Cardiac septum (tissue), 1 donor: ENCODE results near the gene TNS3. TPM values are rescaled to one million over a fixed set of nuclear protein-coding genes. Genes with fewer than 3 reads are reported as not detected.
"Not testable (repeated sequence)": the region's sequence is repeated elsewhere in the genome, so short reads cannot be mapped to it uniquely, and the experiment has no call there.

Experiments used
- DNase-seq: peaks from one replicate; pipeline ENCODE4 v3.0.0-alpha.2; 2020; ENCODE audit warnings: low spot score
- intact Hi-C: fragments of 100-400 bp; cut with DNase I; formaldehyde crosslinking; loops from one replicate; pipeline ENCODE4 v1.14.0; 2022
- total RNA-seq: library from RNA; stranded (reverse); fragmentation: NEBNext Ultra II Directional; extraction: Animal tissue kit (Norgen Biotek cat#: 25700); gene quantifications from one replicate; pipeline ENCODE4 v1.2.1, GENCODE V29; 2021
- donor health status: DM: no; HTN: no; CAD: no.

The TNS3 gene
- total RNA-seq, 1 donor from 2014 or later: 29.0 TPM

GRCh38 chr7:47469846-47470245 lies 112.1 kb downstream of the TNS3 start:
- intact Hi-C loops: loop anchor here (10.0 kb wide), 1 partner anchor 135 kb away; no protein-coding TSS in a partner anchor
- DNase-seq: not testable (repeated sequence)

- intact Hi-C loops: no loop called here
- no peak for DNase-seq
Observed at GRCh38 chr7:47466832-47467231, 115.1 kb downstream of the TNS3 start.

GRCh38 chr7:47465191-47465590 lies 116.7 kb downstream of the TNS3 start:
- intact Hi-C loops: no loop called here

GRCh38 chr7:47464266-47464665 lies 117.6 kb downstream of the TNS3 start:
- intact Hi-C loops: no loop called here
- DNase-seq: no peak

More at GRCh38 chr7:47465191-47465590, 116.7 kb downstream of the TNS3 start:
- DNase-seq: no peak

GRCh38 chr7:47461746-47462145 lies 120.2 kb downstream of the TNS3 start:
- intact Hi-C loops: no loop called here
- DNase-seq: no peak

GRCh38 chr7:47461161-47461560 lies 120.8 kb downstream of the TNS3 start:
- intact Hi-C loops: no loop called here

GRCh38 chr7:47460251-47460989 lies 121.5 kb downstream of the TNS3 start:
- intact Hi-C loops: no loop called here
- peak; percentile 71 for DNase-seq

More at GRCh38 chr7:47461161-47461560, 120.8 kb downstream of the TNS3 start:
- peak; percentile 89 for DNase-seq

GRCh38 chr7:47458486-47458885 lies 123.4 kb downstream of the TNS3 start:
- peak; percentile 53 for DNase-seq
- intact Hi-C loops: no loop called here

GRCh38 chr7:47458057-47458456 lies 123.9 kb downstream of the TNS3 start:
- DNase-seq: no peak
- intact Hi-C loops: no loop called here

- no peak for DNase-seq
- intact Hi-C loops: no loop called here
Observed at GRCh38 chr7:47456210-47456955, 125.5 kb downstream of the TNS3 start.

GRCh38 chr7:47455872-47456185 lies 126.1 kb downstream of the TNS3 start:
- no peak for DNase-seq
- intact Hi-C loops: no loop called here

- intact Hi-C loops: loop anchor here (5.0 kb wide), 1 partner anchor 117 kb away; no protein-coding TSS in a partner anchor
Observed at GRCh38 chr7:47454974-47455871, 126.7 kb downstream of the TNS3 start.

GRCh38 chr7:47454069-47454973 lies 127.6 kb downstream of the TNS3 start:
- intact Hi-C loops: loop anchor here (5.0 kb wide), 1 partner anchor 118 kb away; no protein-coding TSS in a partner anchor
- no peak for DNase-seq

More at GRCh38 chr7:47454974-47455871, 126.7 kb downstream of the TNS3 start:
- no peak for DNase-seq

GRCh38 chr7:47453093-47454061 lies 128.5 kb downstream of the TNS3 start:
- intact Hi-C loops: loop anchor here (5.0 kb wide), 1 partner anchor 119 kb away; no protein-coding TSS in a partner anchor
- DNase-seq: no peak

- intact Hi-C loops: loop anchor here (5.0 kb wide), 1 partner anchor 120 kb away; no protein-coding TSS in a partner anchor
- no peak for DNase-seq
Observed at GRCh38 chr7:47452715-47453092, 129.2 kb downstream of the TNS3 start.

GRCh38 chr7:47452295-47452694 lies 129.6 kb downstream of the TNS3 start:
- DNase-seq: no peak
- intact Hi-C loops: loop anchor here (5.0 kb wide), 1 partner anchor 120 kb away; no protein-coding TSS in a partner anchor

GRCh38 chr7:47451851-47452205 lies 130.1 kb downstream of the TNS3 start:
- no peak for DNase-seq
- intact Hi-C loops: loop anchor here (5.0 kb wide), 1 partner anchor 120 kb away; no protein-coding TSS in a partner anchor
